Activated T-helper 2 cell treated with anti-CD3 and anti-CD28 coated beads, Interferon-gamma antibody, Interleukin-2, Interleukin-4, amounts not matched to agents 10 μg/mL and 5 μg/mL and 100 μg/mL, durations not matched to agents 14 hours and 24 hours and 36 hours (primary cell): ENCODE data around the gene CCDC183. TPM values are rescaled to one million over a fixed set of nuclear protein-coding genes. Genes with fewer than 3 reads are reported as not detected.
"Not testable (repeated sequence)": the region's sequence is repeated elsewhere in the genome, so short reads cannot be mapped to it uniquely, and the experiment has no call there.

Source experiments
- DNase-seq: peaks from one replicate; pipeline ENCODE4 v3.0.0; 2021; ENCODE audit warnings: low spot score
- H3K27ac Mint-ChIP-seq: one replicate; pipeline ENCODE4 v1.8.0; 2021; ENCODE audit warnings: mixed read lengths
- H3K27me3 Mint-ChIP-seq: one replicate; pipeline ENCODE4 v1.8.0; 2021; ENCODE audit warnings: low read depth, mixed read lengths
- H3K36me3 Mint-ChIP-seq: one replicate; pipeline ENCODE4 v1.8.0; 2021; ENCODE audit warnings: low read depth, mixed read lengths
- H3K4me1 Mint-ChIP-seq: one replicate; pipeline ENCODE4 v1.8.0; 2021; ENCODE audit warnings: low read depth, mixed read lengths
- H3K4me3 Mint-ChIP-seq: one replicate; pipeline ENCODE4 v1.8.0; 2021; ENCODE audit warnings: low read depth, mild to moderate bottlenecking, moderate library complexity, mixed read lengths
- H3K9me3 Mint-ChIP-seq: one replicate; pipeline ENCODE4 v1.8.0; 2021; ENCODE audit warnings: mixed read lengths
- intact Hi-C: fragments of 100-400 bp; cut with micrococcal nuclease; formaldehyde crosslinking; loops from one replicate; pipeline ENCODE4 v1.15.1; 2023
- total RNA-seq: library from RNA; stranded (reverse); gene quantifications from 2 replicates; pipeline ENCODE4 v1.2.3, GENCODE V29; 2022

CCDC183 gene
- total RNA-seq, 1 donor from 2014 or later: not detected

GRCh38 chr9:136779808-136780207, 16.3 kb upstream of the CCDC183 start:
- Mint-ChIP-seq H3K36me3 (no peaks in the 10 kb centered on the region), H3K9me3 (no peaks in the 10 kb centered on the region), H3K27ac (no peak overlapping the region), H3K4me1 (peaks cover 3% of the 10 kb centered on the region), H3K27me3 (peaks cover 39% of the 10 kb centered on the region), H3K4me3 (no peak overlapping the region)
- DNase-seq: no peak
- intact Hi-C loops: no loop called here

DNA sequence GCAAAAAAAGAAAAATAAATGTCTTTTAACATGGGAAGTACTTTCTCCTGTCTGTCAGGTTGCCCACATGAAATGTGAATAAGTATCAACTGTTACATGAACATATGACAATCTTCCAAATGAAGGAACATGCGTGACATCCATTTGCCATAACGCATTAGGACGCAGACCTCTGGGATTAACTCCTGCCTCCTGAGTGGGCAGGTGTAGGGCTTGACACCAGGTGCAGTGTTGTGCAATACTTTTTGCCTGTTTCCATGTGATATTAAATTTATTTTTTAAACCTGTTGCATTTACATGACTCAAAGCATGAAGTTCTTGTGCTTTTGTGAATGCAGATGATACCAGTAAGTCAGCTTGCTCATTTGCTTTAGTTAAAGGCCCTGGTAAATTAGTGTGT, 13.7 kb upstream of the CCDC183 start:
- H3K27me3 Mint-ChIP-seq: peaks cover 44% of the 10 kb centered on the region
- H3K4me1 Mint-ChIP-seq: peaks cover 9% of the 10 kb centered on the region
- no peak for DNase-seq
- H3K36me3 Mint-ChIP-seq: no peaks in the 10 kb centered on the region
- no peak overlapping the region for H3K4me3 Mint-ChIP-seq
- intact Hi-C loops: no loop called here
- H3K27ac Mint-ChIP-seq: no peak overlapping the region
- H3K9me3 Mint-ChIP-seq: no peaks in the 10 kb centered on the region

DNA sequence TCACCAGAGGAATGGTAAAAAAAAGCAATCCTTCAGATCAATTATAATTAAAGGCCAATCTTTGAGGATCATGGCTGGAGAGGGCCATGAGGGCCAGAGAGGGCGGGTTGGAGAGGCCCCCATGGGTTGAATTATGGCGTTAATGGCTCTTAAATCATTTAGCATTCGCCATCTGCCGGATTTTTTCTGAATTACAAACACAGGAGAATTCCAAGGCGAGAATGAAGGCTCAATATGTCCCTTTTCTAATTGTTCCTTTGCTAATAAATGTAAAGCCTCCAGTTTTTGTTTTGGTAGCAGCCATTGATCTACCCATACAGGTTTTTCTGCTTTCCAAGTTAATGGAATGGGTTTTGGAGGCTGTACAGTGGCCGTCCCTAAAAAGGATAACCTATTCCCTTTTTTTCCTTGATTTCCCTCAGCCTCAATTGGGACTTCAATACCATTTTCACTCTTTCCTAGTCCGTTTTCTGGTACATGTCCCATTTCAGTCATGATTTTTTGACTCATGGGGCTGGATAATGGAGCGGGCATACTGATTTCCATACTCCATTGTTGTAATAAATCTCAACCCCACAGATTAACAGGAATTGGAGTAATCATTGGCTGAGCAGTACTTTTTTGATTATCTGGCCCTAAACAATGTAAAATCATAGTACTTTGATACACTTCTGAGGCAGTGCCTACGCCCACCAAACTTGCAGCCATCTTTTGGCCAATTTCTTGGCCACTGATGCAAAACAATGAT, 11.7 kb upstream of the CCDC183 start:
- no peak overlapping the region for H3K4me3 Mint-ChIP-seq
- no peak for DNase-seq
- no peaks in the 10 kb centered on the region for H3K36me3 Mint-ChIP-seq
- intact Hi-C loops: no loop called here
- H3K4me1 Mint-ChIP-seq: peaks cover 21% of the 10 kb centered on the region
- no peaks in the 10 kb centered on the region for H3K9me3 Mint-ChIP-seq
- H3K27me3 Mint-ChIP-seq: peaks cover 30% of the 10 kb centered on the region
- H3K27ac Mint-ChIP-seq: no peak overlapping the region

- no peaks in the 10 kb centered on the region for H3K9me3 Mint-ChIP-seq
- H3K4me1 Mint-ChIP-seq: peaks cover 21% of the 10 kb centered on the region
- DNase-seq: no peak
- no peaks in the 10 kb centered on the region for H3K36me3 Mint-ChIP-seq
- H3K27me3 Mint-ChIP-seq: peaks cover 27% of the 10 kb centered on the region
- H3K4me3 Mint-ChIP-seq: no peak overlapping the region
- no peak overlapping the region for H3K27ac Mint-ChIP-seq
- intact Hi-C loops: no loop called here
Measured at GRCh38 chr9:136784997-136785361, 11.2 kb upstream of the CCDC183 start.

DNA sequence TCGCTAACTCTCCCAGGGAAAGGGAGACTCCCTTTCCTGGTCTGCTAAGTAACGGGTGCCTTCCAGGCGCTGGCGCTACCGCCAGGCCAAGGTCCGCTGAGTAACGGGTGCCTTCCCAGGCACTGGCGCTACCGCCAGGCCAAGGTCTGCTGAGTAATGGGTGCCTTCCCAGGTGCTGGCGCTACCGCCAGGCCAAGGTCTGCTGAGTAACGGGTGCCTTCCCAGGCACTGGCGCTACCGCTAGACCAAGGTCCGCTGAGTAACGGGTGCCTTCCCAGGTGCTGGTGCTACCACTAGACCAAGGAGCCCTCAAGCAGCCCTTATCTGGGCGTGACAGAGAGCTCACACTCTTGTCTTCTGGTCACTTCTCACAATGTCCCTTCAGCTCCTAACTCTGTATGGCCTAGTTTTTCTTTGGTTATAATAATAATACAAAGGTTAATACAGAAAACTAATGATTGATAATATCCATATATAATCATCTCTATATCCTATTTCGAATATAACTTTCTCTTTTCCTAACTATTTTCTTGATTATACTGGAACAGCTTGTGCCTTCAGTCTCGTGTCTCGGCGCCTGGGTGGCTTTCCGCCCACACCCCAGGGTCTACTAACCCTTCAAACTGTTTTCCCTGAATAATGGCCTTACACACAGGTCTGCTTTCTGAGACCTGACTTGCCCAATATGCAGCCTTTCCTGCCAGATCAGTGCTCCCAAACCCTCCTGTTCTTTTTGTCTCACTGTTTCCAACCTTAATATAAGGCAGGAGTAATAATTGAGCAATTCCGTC, 10.4 kb upstream of the CCDC183 start:
- H3K27ac Mint-ChIP-seq, intact Hi-C loops, DNase-seq, H3K4me3 Mint-ChIP-seq, H3K9me3 Mint-ChIP-seq, H3K36me3 Mint-ChIP-seq: not testable (repeated sequence)
- peaks cover 24% of the 10 kb centered on the region for H3K4me1 Mint-ChIP-seq
- H3K27me3 Mint-ChIP-seq: peaks cover 23% of the 10 kb centered on the region

- no peak for DNase-seq
- Mint-ChIP-seq H3K27ac (no peak overlapping the region), H3K9me3 (no peaks in the 10 kb centered on the region), H3K4me1 (peaks cover 24% of the 10 kb centered on the region), H3K36me3 (no peaks in the 10 kb centered on the region), H3K4me3 (no peak overlapping the region), H3K27me3 (peaks cover 20% of the 10 kb centered on the region)
- intact Hi-C loops: no loop called here
Measured at GRCh38 chr9:136786451-136786850, 9.7 kb upstream of the CCDC183 start.

GRCh38 chr9:136786983-136787382, 9.2 kb upstream of the CCDC183 start:
- Mint-ChIP-seq H3K27me3 (peaks cover 17% of the 10 kb centered on the region), H3K4me1 (peaks cover 26% of the 10 kb centered on the region)
- H3K9me3 Mint-ChIP-seq, DNase-seq, H3K27ac Mint-ChIP-seq, H3K36me3 Mint-ChIP-seq, H3K4me3 Mint-ChIP-seq: not testable (repeated sequence)
- intact Hi-C loops: loop anchor here (1.0 kb wide), 1 partner anchor 248 kb away; no protein-coding TSS in a partner anchor

DNA sequence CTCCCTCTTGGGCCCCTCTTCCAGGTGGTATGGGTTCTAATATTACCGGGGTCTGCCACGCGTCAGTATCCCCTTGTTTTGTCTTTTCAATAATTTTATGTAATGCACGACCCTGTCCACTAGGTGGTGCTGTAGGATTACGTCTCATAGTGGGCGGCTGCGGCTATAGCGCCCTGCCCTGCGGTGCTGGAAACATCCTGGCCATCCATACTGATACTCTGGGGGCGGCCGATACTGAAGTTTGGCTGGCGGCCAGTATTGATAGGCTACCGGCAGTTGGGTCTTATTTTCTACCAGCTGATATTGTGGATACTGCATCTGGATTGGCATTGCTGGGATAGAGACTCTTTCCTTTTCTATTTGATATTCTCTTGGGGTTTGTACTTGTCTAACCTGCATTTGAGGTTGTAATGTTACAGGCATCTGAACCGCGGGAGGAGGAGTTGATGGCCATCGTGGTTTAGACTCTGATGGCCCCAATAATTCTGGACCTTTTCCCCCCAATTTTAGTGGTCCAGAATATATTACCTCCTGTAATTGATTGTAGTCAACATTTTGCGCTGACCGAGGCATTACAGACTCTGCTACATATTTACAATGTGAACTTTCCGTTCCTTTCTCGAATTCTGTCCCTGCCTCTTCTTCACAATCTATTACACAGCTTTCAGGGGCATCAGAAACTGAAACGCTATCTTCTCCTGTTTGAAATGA, 8.3 kb upstream of the CCDC183 start:
- Mint-ChIP-seq H3K27ac (peak overlapping the region; percentile 21), H3K4me3 (no peak overlapping the region), H3K9me3 (no peaks in the 10 kb centered on the region), H3K36me3 (peaks cover 4% of the 10 kb centered on the region), H3K4me1 (peaks cover 30% of the 10 kb centered on the region), H3K27me3 (peaks cover 12% of the 10 kb centered on the region)
- intact Hi-C loops: loop anchor here (1.0 kb wide), 1 partner anchor 247 kb away; no protein-coding TSS in a partner anchor
- peak; percentile 70 for DNase-seq

- H3K27ac Mint-ChIP-seq, DNase-seq, H3K9me3 Mint-ChIP-seq, H3K36me3 Mint-ChIP-seq, H3K4me3 Mint-ChIP-seq, H3K27me3 Mint-ChIP-seq, intact Hi-C loops: not testable (repeated sequence)
- H3K4me1 Mint-ChIP-seq: peaks cover 30% of the 10 kb centered on the region
Measured at GRCh38 chr9:136788644-136789522, 7.3 kb upstream of the CCDC183 start.

- H3K4me1 Mint-ChIP-seq: peaks cover 29% of the 10 kb centered on the region
- no peaks in the 10 kb centered on the region for H3K9me3 Mint-ChIP-seq
- intact Hi-C loops: no loop called here
- no peak for DNase-seq
- peaks cover 9% of the 10 kb centered on the region for H3K36me3 Mint-ChIP-seq
- H3K27me3 Mint-ChIP-seq: peaks cover 9% of the 10 kb centered on the region
- H3K27ac Mint-ChIP-seq: no peak overlapping the region
- H3K4me3 Mint-ChIP-seq: no peak overlapping the region
Measured at GRCh38 chr9:136789523-136789937, 6.6 kb upstream of the CCDC183 start.

DNA sequence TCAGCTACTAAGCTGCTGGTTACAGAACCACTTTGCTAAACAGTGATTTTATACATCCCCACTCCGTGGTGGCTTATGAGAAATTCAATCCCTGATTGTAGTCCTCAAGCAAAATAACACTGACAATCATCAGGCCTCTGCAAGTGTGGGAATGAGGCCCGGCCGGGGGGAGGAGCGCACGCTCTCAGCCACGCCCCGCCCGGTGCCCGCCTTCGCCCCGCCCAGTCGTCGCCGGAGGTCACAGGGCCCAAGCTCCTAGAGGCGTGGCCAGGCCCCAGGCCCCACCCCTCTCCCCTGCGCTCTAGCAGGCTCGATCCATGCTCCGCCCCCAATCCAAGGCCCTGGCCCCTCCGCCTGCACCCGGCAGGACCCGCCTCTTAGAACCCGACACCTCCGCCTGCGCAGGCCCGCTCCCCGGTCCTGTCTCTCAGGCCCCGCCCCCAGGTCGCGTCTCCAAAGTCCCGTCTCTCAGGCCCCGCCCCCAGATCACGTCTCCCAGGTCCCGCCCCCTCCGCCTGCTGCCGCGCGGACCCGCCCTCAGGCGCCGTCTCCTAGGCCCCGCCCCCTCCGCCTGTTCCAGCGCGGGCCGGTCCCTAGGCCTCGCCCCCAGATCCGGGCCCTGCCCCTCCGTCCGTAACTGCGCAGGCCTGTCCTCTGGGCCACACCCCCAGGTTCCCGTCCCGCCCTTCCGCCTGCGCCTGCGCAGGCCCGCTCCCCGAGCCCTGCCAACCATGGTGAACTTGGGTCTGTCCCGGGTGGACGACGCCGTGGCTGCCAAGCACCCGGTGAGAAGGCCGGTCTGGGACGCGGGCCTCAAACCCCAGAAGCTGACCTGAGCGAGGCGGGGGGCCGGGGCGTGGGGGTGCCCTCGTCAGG, 5.3 kb upstream of the CCDC183 start, which contains the start of gene TMEM141:
Gene TMEM141, plus strand, starts transcription at position 705 of the 876 bp plus-strand sequence. Its CDS starts 27 bp downstream, at position 732.
- intact Hi-C loops: loop anchor here (1.0 to 2.0 kb wide), 3 partner anchors 9 to 201 kb away; partner anchors contain the start of genes PAXX and PHPT1
- H3K36me3 Mint-ChIP-seq: peaks cover 9% of the 10 kb centered on the region
- peak within 1 kb of the TSS; percentile 80 for H3K4me3 Mint-ChIP-seq
- H3K27ac Mint-ChIP-seq: peak within 1 kb of the TSS; percentile 80
- H3K27me3 Mint-ChIP-seq: peaks cover 6% of the 10 kb centered on the region
- peaks cover 23% of the 10 kb centered on the region for H3K4me1 Mint-ChIP-seq
- no peaks in the 10 kb centered on the region for H3K9me3 Mint-ChIP-seq
- DNase-seq: peak; percentile 100
